Measurements from ENCODE around the gene IFTAP. TPM values are rescaled to one million over a fixed set of nuclear protein-coding genes. Genes with fewer than 3 reads are reported as not detected.

Gene IFTAP
- total RNA-seq, 2 experiments from 2014 or later = not detected

GRCh38 chr11:36591433-36591832, 2.9 kb upstream of the IFTAP start:
- TF ChIP-seq, protein P1, sequence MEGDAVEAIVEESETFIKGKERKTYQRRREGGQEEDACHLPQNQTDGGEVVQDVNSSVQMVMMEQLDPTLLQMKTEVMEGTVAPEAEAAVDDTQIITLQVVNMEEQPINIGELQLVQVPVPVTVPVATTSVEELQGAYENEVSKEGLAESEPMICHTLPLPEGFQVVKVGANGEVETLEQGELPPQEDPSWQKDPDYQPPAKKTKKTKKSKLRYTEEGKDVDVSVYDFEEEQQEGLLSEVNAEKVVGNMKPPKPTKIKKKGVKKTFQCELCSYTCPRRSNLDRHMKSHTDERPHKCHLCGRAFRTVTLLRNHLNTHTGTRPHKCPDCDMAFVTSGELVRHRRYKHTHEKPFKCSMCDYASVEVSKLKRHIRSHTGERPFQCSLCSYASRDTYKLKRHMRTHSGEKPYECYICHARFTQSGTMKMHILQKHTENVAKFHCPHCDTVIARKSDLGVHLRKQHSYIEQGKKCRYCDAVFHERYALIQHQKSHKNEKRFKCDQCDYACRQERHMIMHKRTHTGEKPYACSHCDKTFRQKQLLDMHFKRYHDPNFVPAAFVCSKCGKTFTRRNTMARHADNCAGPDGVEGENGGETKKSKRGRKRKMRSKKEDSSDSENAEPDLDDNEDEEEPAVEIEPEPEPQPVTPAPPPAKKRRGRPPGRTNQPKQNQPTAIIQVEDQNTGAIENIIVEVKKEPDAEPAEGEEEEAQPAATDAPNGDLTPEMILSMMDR (conservative IDR thresholded peaks at IDR 0.05; ENCODE audit: low read length) = no peak
- no peak for TF ChIP-seq EZH2phosphoT487 (IDR thresholded peaks at IDR 0.05; ENCODE audit: borderline replicate concordance, low read depth, low read length)
- POLR2A ChIA-PET = no interaction called here
- CTCF ChIA-PET (ENCODE audit: unreplicated experiment) = no interaction called here

DNA sequence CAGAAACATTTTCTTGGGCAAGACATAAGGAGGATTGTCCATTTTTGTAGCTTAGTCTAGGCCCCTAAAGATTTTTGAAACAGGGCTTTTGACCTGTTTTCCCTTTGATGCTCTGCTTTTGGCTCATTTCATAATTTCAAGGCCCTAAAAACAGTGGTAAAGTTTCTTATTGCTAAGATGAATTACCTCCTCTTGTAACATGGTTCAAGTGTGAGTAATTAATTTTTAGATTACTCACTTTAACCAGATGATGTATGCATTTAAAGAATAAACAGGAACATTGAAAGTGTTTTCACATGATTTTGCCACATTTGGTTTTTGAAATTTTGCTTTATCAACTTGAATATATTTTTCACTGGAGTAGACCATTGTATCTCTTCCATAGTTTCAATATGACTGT, 2.6 kb downstream of the IFTAP start:
- CTCF ChIA-PET (ENCODE audit: unreplicated experiment) = no interaction called here

More at GRCh38 chr11:36591433-36591832, 2.9 kb upstream of the IFTAP start:
- BruUV-seq (replicated peaks) = no TSS peak
- intact Hi-C loops (cut with micrococcal nuclease; ENCODE audit: unreplicated experiment) = no loop called here
- Histone ChIP-seq H3K79me2 (ENCODE audit: insufficient read depth, low read depth, low read length) (no peaks in the 10 kb centered on the region), H3K4me1 (ENCODE audit: insufficient read depth, low read length, poor library complexity, severe bottlenecking) (no peaks in the 10 kb centered on the region), H3K4me3 (ENCODE audit: low read depth, low read length, poor library complexity, severe bottlenecking) (no peak overlapping the region), H3K36me3 (ENCODE audit: insufficient read depth, low read length) (no peaks in the 10 kb centered on the region), H4K20me1 (ENCODE audit: insufficient read depth, low read length) (no peaks in the 10 kb centered on the region), H2AFZ (ENCODE audit: low read length) (no peak overlapping the region), H3K4me2 (ENCODE audit: low read length) (no peak overlapping the region), H3K9me2 (ENCODE audit: insufficient read depth, low read length) (no peaks in the 10 kb centered on the region), H3K9me3 (ENCODE audit: low read length) (no peaks in the 10 kb centered on the region), H3K27ac (ENCODE audit: low read depth, low read length, poor library complexity, severe bottlenecking) (no peak overlapping the region)
- no peak for DNase-seq (ENCODE audit: low spot score)

GRCh38 chr11:36598051-36598450, 3.7 kb downstream of the IFTAP start, which contains the start of gene RAG2:
TSS of gene RAG2 (minus strand) at chr11:36598236. CDS start at chr11:36594168, 4,068 bp downstream.
- H3K9me2 ChIP-seq (ENCODE audit: insufficient read depth, low read length) = no peaks in the 10 kb centered on the region
- no peak within 1 kb of the TSS for H3K27ac ChIP-seq (ENCODE audit: low read depth, low read length, poor library complexity, severe bottlenecking)
- no TSS peak for BruUV-seq (replicated peaks)
- CTCF ChIA-PET (ENCODE audit: unreplicated experiment) = no interaction called here
- H3K9me3 ChIP-seq (ENCODE audit: low read length) = no peaks in the 10 kb centered on the region
- intact Hi-C loops (cut with micrococcal nuclease; ENCODE audit: unreplicated experiment) = no loop called here
- H3K4me1 ChIP-seq (ENCODE audit: insufficient read depth, low read length, poor library complexity, severe bottlenecking) = no peaks in the 10 kb centered on the region
- no peak within 1 kb of the TSS for H3K4me3 ChIP-seq (ENCODE audit: low read depth, low read length, poor library complexity, severe bottlenecking)
- no peak within 1 kb of the TSS for H2AFZ ChIP-seq (ENCODE audit: low read length)
- no peak for DNase-seq (ENCODE audit: low spot score)
- H3K4me2 ChIP-seq (ENCODE audit: low read length) = no peak within 1 kb of the TSS; the same call in 1 of the 2 replicates
- POLR2A ChIA-PET = no interaction called here
- TF ChIP-seq, protein P1 (conservative IDR thresholded peaks at IDR 0.05; ENCODE audit: low read length) = no peak
- no peak for TF ChIP-seq EZH2phosphoT487 (IDR thresholded peaks at IDR 0.05; ENCODE audit: borderline replicate concordance, low read depth, low read length)
- no peaks in the 10 kb centered on the region for H3K79me2 ChIP-seq (ENCODE audit: insufficient read depth, low read depth, low read length)
- H3K36me3 ChIP-seq (ENCODE audit: insufficient read depth, low read length) = no peaks in the 10 kb centered on the region
- no peaks in the 10 kb centered on the region for H4K20me1 ChIP-seq (ENCODE audit: insufficient read depth, low read length)

More for the DNA sequence above, 2.6 kb downstream of the IFTAP start:
- no peaks in the 10 kb centered on the region for H3K9me3 ChIP-seq (ENCODE audit: low read length)
- POLR2A ChIA-PET = interaction anchor here (0.6 kb wide), 1 partner anchor 8 kb away, joined by 4 read pairs; no protein-coding TSS in a partner anchor
- BruUV-seq (replicated peaks) = no TSS peak
- TF ChIP-seq, protein P1 (conservative IDR thresholded peaks at IDR 0.05; ENCODE audit: low read length) = no peak
- TF ChIP-seq EZH2phosphoT487 (IDR thresholded peaks at IDR 0.05; ENCODE audit: borderline replicate concordance, low read depth, low read length) = no peak
- no peak overlapping the region for H3K4me2 ChIP-seq (ENCODE audit: low read length)
- no peak overlapping the region for H3K4me3 ChIP-seq (ENCODE audit: low read depth, low read length, poor library complexity, severe bottlenecking)
- no peaks in the 10 kb centered on the region for H3K36me3 ChIP-seq (ENCODE audit: insufficient read depth, low read length)
- no peaks in the 10 kb centered on the region for H3K9me2 ChIP-seq (ENCODE audit: insufficient read depth, low read length)
- H3K27ac ChIP-seq (ENCODE audit: low read depth, low read length, poor library complexity, severe bottlenecking) = no peak overlapping the region
- H2AFZ ChIP-seq (ENCODE audit: low read length) = no peak overlapping the region
- DNase-seq (ENCODE audit: low spot score) = no peak
- H3K4me1 ChIP-seq (ENCODE audit: insufficient read depth, low read length, poor library complexity, severe bottlenecking) = no peaks in the 10 kb centered on the region
- H4K20me1 ChIP-seq (ENCODE audit: insufficient read depth, low read length) = no peaks in the 10 kb centered on the region
- H3K79me2 ChIP-seq (ENCODE audit: insufficient read depth, low read depth, low read length) = no peaks in the 10 kb centered on the region
- intact Hi-C loops (cut with micrococcal nuclease; ENCODE audit: unreplicated experiment) = no loop called here

Data from OCI-LY7 (cell line).